HG03342 (cell line): ENCODE data around the gene ENOX1.
A peak's percentile ranks its signal among the peaks of the same experiment; 100 is the strongest.

Experiments
- ATAC-seq: cut with Tn5 transposase; IDR thresholded peaks from one replicate; pipeline ENCODE4 v1.9.1; 2021; ENCODE audit warnings: mild to moderate bottlenecking, moderate library complexity; ENCODE audit not compliant: unreplicated experiment

Gene ENOX1

GRCh38 chr13:43785650-43786471 is 911 bp downstream of the ENOX1 start:
- ATAC-seq, result no peak

- ATAC-seq, result no peak
Observed at GRCh38 chr13:43785261-43785649, 1.5 kb downstream of the ENOX1 start.

- no peak for ATAC-seq
Observed at GRCh38 chr13:43784496-43784895, 2.3 kb downstream of the ENOX1 start.

GRCh38 chr13:43783820-43784219 is 3.0 kb downstream of the ENOX1 start:
- ATAC-seq, result peak; percentile 46

GRCh38 chr13:43782686-43783085 is 4.1 kb downstream of the ENOX1 start:
- no peak for ATAC-seq

GRCh38 chr13:43780666-43781065 is 6.1 kb downstream of the ENOX1 start:
- no peak for ATAC-seq

- ATAC-seq, result no peak
Observed at GRCh38 chr13:43776501-43777079, 10.2 kb downstream of the ENOX1 start.

GRCh38 chr13:43776006-43776405 is 10.8 kb downstream of the ENOX1 start:
- ATAC-seq, result no peak

GRCh38 chr13:43773602-43774001 is 13.2 kb downstream of the ENOX1 start:
- no peak for ATAC-seq

- ATAC-seq, result no peak
Observed at GRCh38 chr13:43770871-43771270, 15.9 kb downstream of the ENOX1 start.

GRCh38 chr13:43769529-43769928 is 17.2 kb downstream of the ENOX1 start:
- no peak for ATAC-seq

GRCh38 chr13:43767341-43767931 is 19.3 kb downstream of the ENOX1 start:
- ATAC-seq, result no peak

GRCh38 chr13:43766725-43767124 is 20.0 kb downstream of the ENOX1 start:
- ATAC-seq, result no peak

GRCh38 chr13:43764349-43764748 is 22.4 kb downstream of the ENOX1 start:
- no peak for ATAC-seq

GRCh38 chr13:43763143-43763759 is 23.5 kb downstream of the ENOX1 start:
- no peak for ATAC-seq

- no peak for ATAC-seq
Observed at GRCh38 chr13:43761616-43762315, 25.0 kb downstream of the ENOX1 start.

GRCh38 chr13:43760257-43760656 is 26.5 kb downstream of the ENOX1 start:
- ATAC-seq, result no peak

GRCh38 chr13:43758834-43759233 is 27.9 kb downstream of the ENOX1 start:
- ATAC-seq, result peak; percentile 69

GRCh38 chr13:43757266-43757665 is 29.5 kb downstream of the ENOX1 start:
- ATAC-seq, result no peak

GRCh38 chr13:43755844-43756243 is 30.9 kb downstream of the ENOX1 start:
- ATAC-seq, result no peak

GRCh38 chr13:43751624-43752023 is 35.1 kb downstream of the ENOX1 start:
- ATAC-seq, result no peak
